Activated CD8-positive, alpha-beta T cell treated with anti-CD3 and anti-CD28 coated beads for 36 hours (primary cell): ENCODE results near the gene SLC35B2. TPM values are rescaled to one million over a fixed set of nuclear protein-coding genes. Genes with fewer than 3 reads are reported as not detected.

Experiments used
- ATAC-seq: fragments of 200-7000 bp; cut with Tn5 transposase; one replicate; pipeline ENCODE4 v1.10.0; 2021; ENCODE audit warnings: mild to moderate bottlenecking, moderate library complexity
- CTCF ChIA-PET: fragments of 350-600 bp; sonication (Branson Sonifier 250); formaldehyde crosslinking; loops from one replicate; lab custom pipeline; 2021; ENCODE audit warnings: antibody characterized with exemption; lab: Charles Lee
- POLR2A ChIA-PET: fragments of 350-600 bp; sonication (Branson Sonifier 250); formaldehyde crosslinking; loops from one replicate; lab custom pipeline; 2021; ENCODE audit warnings: antibody characterized with exemption; lab: Charles Lee
- DNase-seq: peaks from one replicate; pipeline ENCODE4 v3.0.0-alpha.2; 2020
- H3K27ac Mint-ChIP-seq: one replicate; pipeline ENCODE4 v1.8.0; 2021; ENCODE audit warnings: mild to moderate bottlenecking, mixed read lengths
- H3K27me3 Mint-ChIP-seq: one replicate; pipeline ENCODE4 v1.8.0; 2021; ENCODE audit warnings: mixed read lengths
- H3K36me3 Mint-ChIP-seq: one replicate; pipeline ENCODE4 v1.8.0; 2021; ENCODE audit warnings: low read depth, mixed read lengths
- H3K4me1 Mint-ChIP-seq: one replicate; pipeline ENCODE4 v1.8.0; 2021; ENCODE audit warnings: low read depth, mixed read lengths
- H3K4me3 Mint-ChIP-seq: one replicate; pipeline ENCODE4 v1.8.0; 2021; ENCODE audit warnings: mild to moderate bottlenecking, moderate library complexity, mixed read lengths
- H3K9me3 Mint-ChIP-seq: one replicate; pipeline ENCODE4 v1.8.0; 2021; ENCODE audit warnings: mixed read lengths
- CTCF ChIP-seq: fragments of 200-600 bp; IDR thresholded peaks from one replicate; pipeline ENCODE4 v1.8.0; 2022; ENCODE audit warnings: antibody characterized with exemption, mild to moderate bottlenecking
- intact Hi-C: fragments of 100-400 bp; cut with micrococcal nuclease; formaldehyde crosslinking; loops from one replicate; pipeline ENCODE4 v1.10.0; 2022
- total RNA-seq, 2 experiments: library from RNA; stranded (reverse); gene quantifications; one replicate each; pipeline ENCODE4 v1.2.3, GENCODE V29; 2021

Gene SLC35B2
- total RNA-seq, 2 experiments from 2014 or later = 15.4 to 16.7 TPM

GRCh38 chr6:44227148-44227793 is 30.1 kb downstream of the SLC35B2 start:
- no peak for TF ChIP-seq CTCF
- Mint-ChIP-seq H3K36me3 (peaks cover 48% of the 10 kb centered on the region), H3K27me3 (no peaks in the 10 kb centered on the region), H3K4me1 (peaks cover 26% of the 10 kb centered on the region), H3K4me3 (no peak overlapping the region), H3K9me3 (no peaks in the 10 kb centered on the region), H3K27ac (no peak overlapping the region)
- ChIA-PET CTCF (interaction anchor here (1.3 to 7.1 kb wide), 5 partner anchors 7 to 129 kb away, joined by 3 to 52 read pairs (median 4); no protein-coding TSS in a partner anchor), POLR2A (interaction anchor here (0.6 to 7.7 kb wide), 3 partner anchors 8 to 17 kb away, joined by 4 to 131 read pairs (median 6); partner anchors contain the start of genes HSP90AB1 and MYMX)
- intact Hi-C loops = no loop called here
- DNase-seq (no peak), ATAC-seq (no peak)

GRCh38 chr6:44226368-44227147 is 30.8 kb downstream of the SLC35B2 start:
- no peak for ATAC-seq
- no peaks in the 10 kb centered on the region for H3K27me3 Mint-ChIP-seq
- H3K9me3 Mint-ChIP-seq = no peaks in the 10 kb centered on the region
- H3K4me3 Mint-ChIP-seq = no peak overlapping the region
- H3K4me1 Mint-ChIP-seq = peaks cover 31% of the 10 kb centered on the region
- no peak for DNase-seq
- ChIA-PET CTCF (interaction anchor here (1.4 to 7.1 kb wide), 3 partner anchors 8 to 129 kb away, joined by 3 to 52 read pairs (median 28); no protein-coding TSS in a partner anchor), POLR2A (interaction anchor here (0.6 to 7.7 kb wide), 6 partner anchors 9 to 174 kb away, joined by 3 to 131 read pairs (median 15); partner anchors contain the start of genes HSP90AB1, MYMX and SLC35B2)
- intact Hi-C loops = no loop called here
- peaks cover 44% of the 10 kb centered on the region for H3K36me3 Mint-ChIP-seq
- no peak for TF ChIP-seq CTCF
- no peak overlapping the region for H3K27ac Mint-ChIP-seq

GRCh38 chr6:44225579-44226325 is 31.6 kb downstream of the SLC35B2 start:
- POLR2A ChIA-PET = interaction anchor here (0.6 to 7.7 kb wide), 7 partner anchors 9 to 618 kb away, joined by 3 to 131 read pairs (median 6); partner anchors contain the start of genes HSP90AB1, MYMX and SLC35B2
- Mint-ChIP-seq H3K4me3 (peak overlapping the region; percentile 24), H3K36me3 (peaks cover 37% of the 10 kb centered on the region), H3K27me3 (no peaks in the 10 kb centered on the region), H3K27ac (no peak overlapping the region), H3K4me1 (peaks cover 36% of the 10 kb centered on the region), H3K9me3 (no peaks in the 10 kb centered on the region)
- ATAC-seq = no peak
- intact Hi-C loops = no loop called here
- CTCF ChIA-PET = interaction anchor here (4.9 to 7.1 kb wide), 2 partner anchors 9 to 53 kb away, joined by 28 to 52 read pairs; no protein-coding TSS in a partner anchor
- DNase-seq = no peak
- no peak for TF ChIP-seq CTCF

- ChIA-PET POLR2A (interaction anchor here (0.6 to 7.7 kb wide), 7 partner anchors 11 to 82 kb away, joined by 3 to 131 read pairs (median 7); partner anchors contain the start of genes HSP90AB1 and SLC35B2), CTCF (interaction anchor here (0.7 to 7.1 kb wide), 16 partner anchors 10 to 452 kb away, joined by 3 to 52 read pairs (median 4); no protein-coding TSS in a partner anchor)
- Mint-ChIP-seq H3K9me3 (no peaks in the 10 kb centered on the region), H3K36me3 (peaks cover 31% of the 10 kb centered on the region), H3K4me3 (peak overlapping the region; percentile 89), H3K4me1 (peaks cover 38% of the 10 kb centered on the region), H3K27ac (no peak overlapping the region), H3K27me3 (no peaks in the 10 kb centered on the region)
- intact Hi-C loops = no loop called here
- DNase-seq (no peak), ATAC-seq (no peak)
- no peak for TF ChIP-seq CTCF
Observed at GRCh38 chr6:44224965-44225305, 32.4 kb downstream of the SLC35B2 start.
